PC-9 (cell line): ENCODE data around the gene NXNL1.

Experiments
- CTCF ChIP-seq: fragments of 200-600 bp; sonication (generic); conservative IDR thresholded peaks from 2 replicates; pipeline ENCODE4 v1.6.1; 2017; ENCODE audit warnings: mixed run types, antibody characterized with exemption, mild to moderate bottlenecking, moderate library complexity
- EZH2 ChIP-seq: fragments of 200-600 bp; sonication (generic); IDR thresholded peaks from 2 replicates; pipeline ENCODE4 v1.8.0; 2017; ENCODE audit warnings: antibody characterized with exemption, low read depth

GRCh38 chr19:17435218-17435617 lies 25.5 kb downstream of the NXNL1 start:
- TF ChIP-seq EZH2 (no peak), CTCF (no peak)
